Pancreas (tissue), 10 donors: ENCODE results near the gene TEP1. TPM values are rescaled to one million over a fixed set of nuclear protein-coding genes. Genes with fewer than 3 reads are reported as not detected.
"Not testable (repeated sequence)": the region's sequence is repeated elsewhere in the genome, so short reads cannot be mapped to it uniquely, and the experiment has no call there.

Experiments used
- ATAC-seq, 4 donors: fragments of 200-7000 bp; cut with Tn5 transposase; one replicate each; pipeline versions ENCODE4 v1.8.0 to v1.9.1; 2020; ENCODE audit warnings: mild to moderate bottlenecking in 4 of 4, moderate library complexity in 4 of 4
- DNase-seq, 6 donors: peaks; one replicate each; pipeline ENCODE4 v3.0.0-alpha.2; 2020
- FAIRE-seq: peaks from 2 replicates; lab custom pipeline; 2012; peaks lifted over from hg19 to GRCh38; lab: Jason Lieb, UNC
- H3K27ac ChIP-seq, 4 donors: fragments of 200-600 bp; sonication (generic); 1 replicate in 3 of 4; 2 replicates in 1 of 4; pipeline versions ENCODE4 v1.5.0 to v1.8.0; 2020
- H3K27me3 ChIP-seq, 4 donors: fragments of 200-600 bp; one replicate each; pipeline ENCODE4 v1.8.0; 2021
- H3K36me3 ChIP-seq, 3 donors: fragments of 200-600 bp; sonication (generic) in 1 of 3; one replicate each; pipeline versions ENCODE4 v1.5.0 to v1.8.0; 2020 to 2021
- H3K4me1 ChIP-seq, 3 donors: fragments of 200-600 bp; one replicate each; pipeline ENCODE4 v1.8.0; 2021
- H3K4me3 ChIP-seq, 4 donors: fragments of 200-600 bp; sonication (generic) in 2 of 4; one replicate each; pipeline versions ENCODE4 v1.5.0 to v1.8.0; 2020 to 2021
- H3K9me3 ChIP-seq, 4 donors: fragments of 200-600 bp; one replicate each; pipeline ENCODE4 v1.8.0; 2021
- WGBS, 2 donors: extraction: QIAGEN DNeasy Blood & Tissue Kit; methylation state at CpG; one replicate each; pipeline ENCODE4 v1.1.7; 2013; 5-methylcytosine and 5-hydroxymethylcytosine counted together
- intact Hi-C, 3 donors: fragments of 100-400 bp; cut with DNase I; formaldehyde crosslinking; loops; one replicate each; pipeline versions ENCODE4 v1.11.1 to v1.14.2; 2022
- polyA plus RNA-seq, 2 donors: library from polyadenylated mRNA; stranded (reverse); fragments of 200-250 nt; gene quantifications; one replicate each; pipeline ENCODE4 v1.2.3, GENCODE V29; 2013
- total RNA-seq, 6 donors: library from RNA; stranded (reverse); fragmentation: NEBNext Ultra II Directional in 4 of 6; extraction: Animal tissue kit (Norgen Biotek cat#: 25700) in 4 of 6; gene quantifications; one replicate each; pipeline versions ENCODE4 v1.2.1 to v1.2.4, GENCODE V29; 2021 to 2023
- TF ChIP-seq, protein P1 (sequence below), 4 donors: fragments of 200-600 bp; sonication (generic) in 3 of 4; IDR thresholded peaks; one replicate each; pipeline versions ENCODE4 v1.5.0 to v1.8.0; 2021; ENCODE audit warnings: antibody characterized with exemption in 4 of 4
- donor health status: healthy with polysubstance abuse.
- donor health status: DM: no; HTN: no; CAD: no; lungs with moderate emphysema.
- donor health status: DM: no; HTN: no; CAD: no.
- donor health status: control.
- donor health status: control.
- donor health status: Bipolar disorder and iron deficiency.
- donor health status: DM: yes; HTN: yes; CAD: no.
- donor health status: DM: no; HTN: no; CAD: no.
- donor health status: DM: no; HTN: no; CAD: no.
- donor health status: DM: yes; HTN: yes; CAD: no.

The TEP1 gene
- total and polyA plus RNA-seq, 8 donors, result 7.5 to 26.6 (median 11.5) TPM

DNA sequence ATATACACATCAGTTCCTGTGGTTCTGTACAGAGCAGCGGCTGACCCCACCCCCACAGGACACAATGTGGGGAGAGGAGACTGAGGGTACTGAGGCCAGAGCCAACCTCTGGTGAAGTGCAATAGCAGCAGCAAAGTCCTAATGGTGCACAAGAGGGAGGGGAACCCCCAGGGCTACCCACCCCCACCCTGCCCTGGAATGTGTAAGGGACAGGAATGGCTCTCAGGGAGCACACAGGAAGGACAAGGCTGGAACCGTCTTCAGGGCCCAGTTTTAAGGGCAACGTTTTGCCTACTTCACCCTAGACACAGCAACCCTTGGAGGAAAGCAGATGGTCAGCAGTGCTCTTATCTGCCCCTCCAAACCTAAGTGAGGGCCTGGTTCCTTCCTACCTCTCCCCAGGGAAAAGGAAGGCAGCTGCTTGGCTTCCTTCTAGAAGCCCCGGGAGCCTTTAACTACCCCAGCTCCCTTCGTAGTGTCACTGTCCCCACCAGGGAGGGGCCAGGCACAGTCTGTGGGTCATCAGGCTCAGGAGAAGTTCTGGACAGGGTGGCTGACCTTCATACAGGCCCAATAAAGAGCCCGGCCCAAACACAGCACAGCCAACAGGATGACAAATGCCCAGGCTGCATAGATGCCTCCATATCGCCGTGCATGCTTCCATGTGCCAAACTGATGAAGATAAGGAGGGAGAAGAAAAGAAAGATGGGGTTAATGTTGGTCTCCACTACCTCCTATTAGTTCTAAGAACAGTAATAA, 44.9 kb upstream of the TEP1 start:
- no peaks in the 10 kb centered on the region for H3K9me3 ChIP-seq
- DNase-seq, result no peak
- H3K27ac ChIP-seq, result no peak overlapping the region
- WGBS, 2 donors, result 60 to 62% methylated on average over 8 of the region's 8 CpGs
- H3K36me3 ChIP-seq, result peaks cover 3 to 32% (median 23%) of the 10 kb centered on the region in 3 donors
- intact Hi-C loops, result loop anchor here in 1 of 3 donors (10.0 kb wide), 1 partner anchor 123 kb away; the partner anchor contains the start of gene CCNB1IP1
- H3K4me3 ChIP-seq, result no peak overlapping the region
- no peaks in the 10 kb centered on the region for H3K27me3 ChIP-seq
- TF ChIP-seq, protein P1, sequence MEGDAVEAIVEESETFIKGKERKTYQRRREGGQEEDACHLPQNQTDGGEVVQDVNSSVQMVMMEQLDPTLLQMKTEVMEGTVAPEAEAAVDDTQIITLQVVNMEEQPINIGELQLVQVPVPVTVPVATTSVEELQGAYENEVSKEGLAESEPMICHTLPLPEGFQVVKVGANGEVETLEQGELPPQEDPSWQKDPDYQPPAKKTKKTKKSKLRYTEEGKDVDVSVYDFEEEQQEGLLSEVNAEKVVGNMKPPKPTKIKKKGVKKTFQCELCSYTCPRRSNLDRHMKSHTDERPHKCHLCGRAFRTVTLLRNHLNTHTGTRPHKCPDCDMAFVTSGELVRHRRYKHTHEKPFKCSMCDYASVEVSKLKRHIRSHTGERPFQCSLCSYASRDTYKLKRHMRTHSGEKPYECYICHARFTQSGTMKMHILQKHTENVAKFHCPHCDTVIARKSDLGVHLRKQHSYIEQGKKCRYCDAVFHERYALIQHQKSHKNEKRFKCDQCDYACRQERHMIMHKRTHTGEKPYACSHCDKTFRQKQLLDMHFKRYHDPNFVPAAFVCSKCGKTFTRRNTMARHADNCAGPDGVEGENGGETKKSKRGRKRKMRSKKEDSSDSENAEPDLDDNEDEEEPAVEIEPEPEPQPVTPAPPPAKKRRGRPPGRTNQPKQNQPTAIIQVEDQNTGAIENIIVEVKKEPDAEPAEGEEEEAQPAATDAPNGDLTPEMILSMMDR (IDR thresholded peaks at IDR 0.05), result no peak
- peaks cover 14 to 29% (median 28%) of the 10 kb centered on the region in 3 donors for H3K4me1 ChIP-seq
- no peak for ATAC-seq
- no peak for FAIRE-seq

DNA sequence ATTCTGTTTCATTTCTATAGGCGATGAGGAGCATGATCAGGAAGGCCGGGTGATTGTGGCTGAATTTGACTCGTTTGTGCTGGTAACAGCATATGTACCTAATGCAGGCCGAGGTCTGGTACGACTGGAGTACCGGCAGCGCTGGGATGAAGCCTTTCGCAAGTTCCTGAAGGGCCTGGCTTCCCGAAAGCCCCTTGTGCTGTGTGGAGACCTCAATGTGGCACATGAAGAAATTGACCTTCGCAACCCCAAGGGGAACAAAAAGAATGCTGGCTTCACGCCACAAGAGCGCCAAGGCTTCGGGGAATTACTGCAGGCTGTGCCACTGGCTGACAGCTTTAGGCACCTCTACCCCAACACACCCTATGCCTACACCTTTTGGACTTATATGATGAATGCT, 43.7 kb upstream of the TEP1 start:
- H3K36me3 ChIP-seq, result peaks cover 3 to 35% (median 23%) of the 10 kb centered on the region in 3 donors
- H3K4me3 ChIP-seq, result no peak overlapping the region
- H3K9me3 ChIP-seq, result no peaks in the 10 kb centered on the region
- TF ChIP-seq, protein P1 (IDR thresholded peaks at IDR 0.05), result no peak
- DNase-seq (no peak), FAIRE-seq (no peak), ATAC-seq (no peak)
- intact Hi-C loops, result loop anchor here in 1 of 3 donors (10.0 kb wide), 1 partner anchor 122 kb away; the partner anchor contains the start of gene CCNB1IP1
- H3K27ac ChIP-seq, result no peak overlapping the region
- 75 to 81% methylated on average over 13 of the region's 13 CpGs for WGBS, 2 donors
- H3K4me1 ChIP-seq, result peaks cover 14 to 22% (median 20%) of the 10 kb centered on the region in 3 donors
- H3K27me3 ChIP-seq, result no peaks in the 10 kb centered on the region

DNA sequence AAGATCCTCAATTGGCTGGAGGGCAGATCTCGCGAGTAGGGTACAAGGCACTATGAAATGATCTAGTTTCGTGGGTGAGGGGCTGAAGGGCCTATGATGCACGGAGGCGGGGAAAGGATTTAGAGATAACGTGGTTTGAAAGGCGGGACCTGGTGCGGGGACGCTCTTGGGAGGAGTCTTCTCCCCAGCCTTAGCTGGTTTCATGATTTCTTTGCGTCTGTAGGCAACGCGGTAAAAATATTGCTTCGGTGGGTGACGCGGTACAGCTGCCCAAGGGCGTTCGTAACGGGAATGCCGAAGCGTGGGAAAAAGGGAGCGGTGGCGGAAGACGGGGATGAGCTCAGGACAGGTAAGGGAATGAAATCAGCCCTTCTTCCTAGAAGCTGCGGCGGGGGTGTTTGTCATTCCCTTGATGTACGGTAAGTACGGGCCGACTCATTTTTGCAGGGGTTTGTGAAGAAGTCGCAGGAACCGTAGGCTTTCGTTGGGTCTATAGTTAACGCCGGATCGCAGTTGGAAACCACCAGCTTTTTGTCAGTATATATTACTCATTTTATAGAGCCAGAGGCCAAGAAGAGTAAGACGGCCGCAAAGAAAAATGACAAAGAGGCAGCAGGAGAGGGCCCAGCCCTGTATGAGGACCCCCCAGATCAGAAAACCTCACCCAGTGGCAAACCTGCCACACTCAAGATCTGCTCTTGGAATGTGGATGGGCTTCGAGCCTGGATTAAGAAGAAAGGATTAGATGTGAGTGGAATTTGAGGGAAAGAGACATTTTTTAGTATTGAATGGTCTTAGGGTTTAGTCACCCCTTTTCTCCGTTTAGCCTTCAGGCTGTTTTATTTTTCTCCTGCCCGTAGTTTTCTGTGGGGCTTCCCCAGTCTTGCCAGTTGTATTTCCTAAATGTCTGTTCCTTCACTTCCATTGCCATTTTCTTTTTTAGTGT, 42.3 kb upstream of the TEP1 start:
- ATAC-seq, result peak; percentile 43 to 67 (median 58)
- H3K36me3 ChIP-seq, result peaks cover 3 to 45% (median 30%) of the 10 kb centered on the region in 3 donors
- peak overlapping the region; percentile 53 to 82 (median 68) for H3K4me3 ChIP-seq
- intact Hi-C loops, result loop anchor here in 1 of 3 donors (10.0 kb wide), 1 partner anchor 121 kb away; the partner anchor contains the start of gene CCNB1IP1
- H3K27ac ChIP-seq, result peak overlapping the region; percentile 78 to 95 (median 88)
- H3K4me1 ChIP-seq, result peaks cover 14 to 22% (median 20%) of the 10 kb centered on the region in 3 donors
- TF ChIP-seq, protein P1 (IDR thresholded peaks at IDR 0.05), result no peak
- WGBS, 2 donors, result 1% methylated on average over 39 of the region's 39 CpGs
- FAIRE-seq, result no peak
- no peaks in the 10 kb centered on the region for H3K9me3 ChIP-seq
- DNase-seq, result peak in 1 of 6 donors; percentile 61
- H3K27me3 ChIP-seq, result no peaks in the 10 kb centered on the region

DNA sequence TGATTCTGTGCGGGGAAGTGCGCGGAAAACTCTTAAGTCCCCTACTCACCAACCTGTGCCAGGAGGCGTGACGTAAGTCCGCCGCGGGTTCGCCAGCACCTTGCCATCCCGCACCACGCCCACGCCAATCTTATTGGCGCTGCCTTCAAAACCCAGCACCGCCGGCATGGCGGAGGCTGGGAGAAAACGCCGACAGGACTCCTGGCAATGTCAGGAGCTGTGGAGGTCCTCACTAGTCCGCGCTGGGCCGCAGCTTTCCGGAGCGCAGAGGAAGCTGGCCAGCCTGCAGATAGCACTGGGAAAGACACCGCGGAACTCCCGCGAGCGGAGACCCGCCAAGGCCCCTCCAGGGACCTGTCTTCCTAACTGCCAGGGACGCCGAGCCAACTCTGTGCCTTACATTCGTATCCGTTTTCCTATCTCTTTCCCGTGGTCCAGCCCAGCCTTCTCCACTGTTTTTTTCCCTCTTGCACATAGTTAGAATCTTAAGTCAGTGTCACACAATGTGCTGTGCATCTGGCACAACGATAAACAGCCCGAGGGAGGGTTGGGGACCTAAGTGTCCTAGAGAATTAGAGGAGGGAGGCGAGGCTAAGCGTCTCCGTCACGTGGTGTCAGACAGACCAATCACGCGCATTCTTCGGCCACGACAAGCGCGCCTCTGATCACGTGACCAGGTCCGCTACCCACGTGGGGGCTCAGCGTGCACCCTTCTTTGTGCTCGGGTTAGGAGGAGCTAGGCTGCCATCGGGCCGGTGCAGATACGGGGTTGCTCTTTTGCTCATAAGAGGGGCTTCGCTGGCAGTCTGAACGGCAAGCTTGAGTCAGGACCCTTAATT, 41.4 kb upstream of the TEP1 start, which contains the start of the genes APEX1 and OSGEP:
Gene APEX1, plus strand, starts transcription at position 711 of the 839 bp plus-strand sequence. CDS start 420 bp downstream, outside the sequence.
Gene OSGEP, minus strand, starts transcription at position 297 of the 839 bp plus-strand sequence. Its CDS starts 129 bp downstream, at position 168.
- 0 to 1% methylated on average over 56 of the region's 56 CpGs for WGBS, 2 donors
- H3K4me1 ChIP-seq, result peaks cover 7 to 14% (median 11%) of the 10 kb centered on the region in 3 donors
- peaks cover 3 to 54% (median 35%) of the 10 kb centered on the region in 3 donors for H3K36me3 ChIP-seq
- DNase-seq, result peak; percentile 95 to 99 (median 98)
- intact Hi-C loops, result loop anchor here in 1 of 3 donors (10.0 kb wide), 1 partner anchor 120 kb away; the partner anchor contains the start of gene CCNB1IP1
- no peaks in the 10 kb centered on the region for H3K9me3 ChIP-seq
- H3K4me3 ChIP-seq, result peak within 1 kb of the TSS; percentile 53 to 82 (median 68)
- ATAC-seq, result peak; percentile 92 to 97 (median 94)
- peak; percentile 84 for FAIRE-seq
- H3K27me3 ChIP-seq, result no peaks in the 10 kb centered on the region
- TF ChIP-seq, protein P1 (IDR thresholded peaks at IDR 0.05), result no peak
- H3K27ac ChIP-seq, result peak within 1 kb of the TSS; percentile 78 to 95 (median 88)

DNA sequence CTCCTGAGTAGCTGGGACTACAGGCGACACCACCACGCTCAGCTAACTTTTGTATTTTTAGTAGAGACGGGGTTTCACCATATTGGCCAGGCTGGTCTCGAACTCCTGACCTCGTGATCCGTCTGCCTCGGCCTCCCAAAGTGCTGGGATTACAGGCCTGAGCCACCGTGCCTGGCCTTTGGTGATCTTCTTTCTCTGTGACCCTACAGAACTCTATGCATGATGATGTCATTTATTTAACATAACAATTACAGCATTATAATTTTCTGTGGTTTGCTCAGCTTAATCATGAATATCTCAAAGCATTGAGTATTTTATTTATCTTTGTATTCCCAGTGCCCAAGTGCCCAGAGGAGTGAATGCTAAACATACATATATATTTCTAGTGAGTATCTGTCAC, 39.5 kb upstream of the TEP1 start:
- FAIRE-seq, ATAC-seq, H3K27me3 ChIP-seq, H3K27ac ChIP-seq, H3K4me3 ChIP-seq, DNase-seq, H3K9me3 ChIP-seq: not testable (repeated sequence)
- intact Hi-C loops, result loop anchor here in 1 of 3 donors (10.0 kb wide), 1 partner anchor 118 kb away; the partner anchor contains the start of gene CCNB1IP1
- 92 to 93% methylated on average over 8 of the region's 8 CpGs for WGBS, 2 donors
- H3K4me1 ChIP-seq, result peaks cover 7 to 14% (median 9%) of the 10 kb centered on the region in 3 donors
- peaks cover 9 to 58% (median 31%) of the 10 kb centered on the region in 3 donors for H3K36me3 ChIP-seq
